GM23248 (cell line): ENCODE results near the gene PRKCB. TPM values are rescaled to one million over a fixed set of nuclear protein-coding genes. Genes with fewer than 3 reads are reported as not detected.

ENCODE experiments used
- DNase-seq: peaks from one replicate; pipeline ENCODE4 v3.0.0-alpha.2; 2015
- H2AFZ ChIP-seq: fragments of 200-600 bp; sonication (generic); 2 replicates; pipeline ENCODE4 v1.6.1; 2016; ENCODE audit warnings: antibody characterized with exemption
- H3F3A ChIP-seq: fragments of 200-600 bp; sonication (generic); 2 replicates; pipeline ENCODE4 v1.6.1; 2016; ENCODE audit warnings: mild to moderate bottlenecking, antibody characterized with exemption, mixed run types; ENCODE audit not compliant: insufficient read depth
- H3K27ac ChIP-seq: fragments of 200-600 bp; sonication (generic); 2 replicates; pipeline ENCODE4 v1.5.1; 2016; ENCODE audit warnings: mild to moderate bottlenecking
- H3K27me3 ChIP-seq: fragments of 200-600 bp; sonication (generic); replicated peaks from 2 replicates; pipeline ENCODE4 v1.6.1; 2016; ENCODE audit warnings: mild to moderate bottlenecking; ENCODE audit not compliant: insufficient read depth
- H3K36me3 ChIP-seq: fragments of 200-600 bp; sonication (generic); 2 replicates; pipeline ENCODE4 v1.6.1; 2016; ENCODE audit warnings: low read depth, mild to moderate bottlenecking
- H3K4me1 ChIP-seq: fragments of 200-600 bp; sonication (generic); 2 replicates; pipeline ENCODE4 v1.6.1; 2016; ENCODE audit warnings: mild to moderate bottlenecking; ENCODE audit not compliant: insufficient read depth
- H3K4me2 ChIP-seq: fragments of 200-600 bp; sonication (generic); one replicate; pipeline ENCODE4 v1.6.1; 2016; ENCODE audit warnings: mild to moderate bottlenecking; ENCODE audit not compliant: unreplicated experiment
- H3K4me3 ChIP-seq: fragments of 200-600 bp; sonication (generic); 2 replicates; pipeline ENCODE4 v1.5.1; 2016; ENCODE audit warnings: mild to moderate bottlenecking
- H3K79me2 ChIP-seq: fragments of 200-600 bp; sonication (generic); 2 replicates; pipeline ENCODE4 v1.6.1; 2016; ENCODE audit warnings: mild to moderate bottlenecking; ENCODE audit not compliant: insufficient read depth
- H3K9ac ChIP-seq: fragments of 200-600 bp; sonication (generic); 2 replicates; pipeline ENCODE4 v1.6.1; 2016; ENCODE audit warnings: mild to moderate bottlenecking
- H3K9me2 ChIP-seq: fragments of 200-600 bp; sonication (generic); 2 replicates; pipeline ENCODE4 v1.6.1; 2016; ENCODE audit warnings: mixed run types, mild to moderate bottlenecking, moderate library complexity; ENCODE audit not compliant: insufficient read depth
- H3K9me3 ChIP-seq: fragments of 200-600 bp; sonication (generic); one replicate; pipeline ENCODE4 v1.6.1; 2017; ENCODE audit warnings: low read depth
- H4K20me1 ChIP-seq: fragments of 200-600 bp; sonication (generic); 2 replicates; pipeline ENCODE4 v1.6.0; 2016; ENCODE audit not compliant: insufficient read depth
- EZH2 ChIP-seq: fragments of 200-600 bp; sonication (generic); IDR thresholded peaks from 2 replicates; pipeline ENCODE4 v1.6.1; 2018; ENCODE audit warnings: antibody characterized with exemption, mild to moderate bottlenecking; ENCODE audit not compliant: insufficient read depth, poor library complexity, severe bottlenecking
- EZH2phosphoT487 ChIP-seq: fragments of 200-600 bp; sonication (generic); IDR thresholded peaks from 2 replicates; pipeline ENCODE4 v1.6.1; 2018; ENCODE audit warnings: antibody characterized with exemption, moderate library complexity, mild to moderate bottlenecking, low read depth; ENCODE audit not compliant: insufficient read depth
- WGBS, 2 experiments: methylation state at CpG; one replicate each; pipeline ENCODE4 v1.1.6; 2015 to 2017; ENCODE audit warnings: low lambda C conversion rate in 2 of 2, low coverage in 1 of 2; ENCODE audit errors: missing lambda C conversion rate in 2 of 2; 5-methylcytosine and 5-hydroxymethylcytosine counted together
- in situ Hi-C: fragments of 300-500 bp; cut with MboI; formaldehyde crosslinking; loops from 2 replicates; pipeline ENCODE4 v1.15.0; 2020
- polyA plus RNA-seq: library from polyadenylated mRNA; unstranded; fragments of >200 nt; fragmentation: Nextera tagmentation; extraction: Ambion mirVana; gene quantifications from 2 replicates; pipeline ENCODE4 v1.2.1, GENCODE V29; 2016
- total RNA-seq: library from RNA; depleted of rRNA; stranded (reverse); fragments of >200 nt; shearing (Covaris generic); gene quantifications from 2 replicates; pipeline ENCODE4 v1.2.3, GENCODE V29; 2014

The PRKCB gene
- total and polyA plus RNA-seq, 2 experiments from 2014 or later: not detected

- Histone ChIP-seq H3K27me3 (no peaks in the 10 kb centered on the region), H3F3A (no peaks in the 10 kb centered on the region), H3K4me1 (no peaks in the 10 kb centered on the region), H4K20me1 (no peaks in the 10 kb centered on the region), H3K9me3 (no peaks in the 10 kb centered on the region), H3K36me3 (no peaks in the 10 kb centered on the region), H3K9me2 (no peaks in the 10 kb centered on the region), H3K79me2 (no peaks in the 10 kb centered on the region), H2AFZ (no peak overlapping the region), H3K4me2 (no peak overlapping the region), H3K27ac (no peak overlapping the region), H3K9ac (no peak overlapping the region), H3K4me3 (no peak overlapping the region)
- TF ChIP-seq EZH2phosphoT487 (no peak), EZH2 (no peak)
- 8 to 19% methylated on average over 4 of the region's 4 CpGs for WGBS, 2 experiments
- peak; percentile 1 for DNase-seq
- in situ Hi-C loops: no loop called here
Measured at GRCh38 chr16:24178496-24178895, 342.7 kb downstream of the PRKCB start.

DNA sequence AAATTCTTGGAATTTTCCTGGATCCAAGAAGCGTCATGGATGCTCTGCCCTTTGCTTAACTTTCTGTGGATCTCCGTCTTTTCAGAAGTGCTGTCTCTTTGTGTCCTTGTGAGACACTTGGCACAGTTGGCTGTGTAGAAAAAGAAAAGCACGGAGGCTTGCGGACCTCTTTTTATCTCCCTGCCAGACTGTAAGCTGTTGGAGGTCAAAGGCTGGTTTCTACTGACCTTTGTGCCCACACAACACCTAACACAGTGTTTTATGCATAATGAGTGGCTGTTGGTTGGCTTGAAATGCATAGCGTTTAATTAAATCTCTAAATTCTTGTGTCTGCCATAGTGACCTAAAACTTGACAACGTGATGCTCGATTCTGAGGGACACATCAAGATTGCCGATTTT, 344.7 kb downstream of the PRKCB start:
- H3K9me2 ChIP-seq: no peaks in the 10 kb centered on the region
- no peak for TF ChIP-seq EZH2
- 35 to 38% methylated on average over 8 of the region's 8 CpGs for WGBS, 2 experiments
- H3K4me1 ChIP-seq: no peaks in the 10 kb centered on the region
- H4K20me1 ChIP-seq: no peaks in the 10 kb centered on the region
- H3F3A ChIP-seq: no peaks in the 10 kb centered on the region
- DNase-seq: no peak
- H3K9ac ChIP-seq: no peak overlapping the region
- H3K4me3 ChIP-seq: no peak overlapping the region
- in situ Hi-C loops: no loop called here
- H3K79me2 ChIP-seq: no peaks in the 10 kb centered on the region
- H3K27me3 ChIP-seq: no peaks in the 10 kb centered on the region
- H3K27ac ChIP-seq: no peak overlapping the region
- H3K4me2 ChIP-seq: no peak overlapping the region
- H3K9me3 ChIP-seq: no peaks in the 10 kb centered on the region
- no peak overlapping the region for H2AFZ ChIP-seq
- no peaks in the 10 kb centered on the region for H3K36me3 ChIP-seq

GRCh38 chr16:24188021-24188542, 352.3 kb downstream of the PRKCB start:
- WGBS, 2 experiments: 1 to 4% methylated on average over 9 of the region's 9 CpGs
- H3K79me2 ChIP-seq: no peaks in the 10 kb centered on the region
- H3K4me2 ChIP-seq: no peak overlapping the region
- in situ Hi-C loops: no loop called here
- no peaks in the 10 kb centered on the region for H3F3A ChIP-seq
- H3K9me2 ChIP-seq: no peaks in the 10 kb centered on the region
- H3K9me3 ChIP-seq: no peaks in the 10 kb centered on the region
- no peaks in the 10 kb centered on the region for H3K4me1 ChIP-seq
- no peak overlapping the region for H3K9ac ChIP-seq
- H3K27me3 ChIP-seq: no peaks in the 10 kb centered on the region
- H3K36me3 ChIP-seq: no peaks in the 10 kb centered on the region
- H3K4me3 ChIP-seq: no peak overlapping the region
- H2AFZ ChIP-seq: no peak overlapping the region
- H3K27ac ChIP-seq: no peak overlapping the region
- no peaks in the 10 kb centered on the region for H4K20me1 ChIP-seq
- no peak for DNase-seq
- TF ChIP-seq EZH2 (no peak), EZH2phosphoT487 (no peak)

DNA sequence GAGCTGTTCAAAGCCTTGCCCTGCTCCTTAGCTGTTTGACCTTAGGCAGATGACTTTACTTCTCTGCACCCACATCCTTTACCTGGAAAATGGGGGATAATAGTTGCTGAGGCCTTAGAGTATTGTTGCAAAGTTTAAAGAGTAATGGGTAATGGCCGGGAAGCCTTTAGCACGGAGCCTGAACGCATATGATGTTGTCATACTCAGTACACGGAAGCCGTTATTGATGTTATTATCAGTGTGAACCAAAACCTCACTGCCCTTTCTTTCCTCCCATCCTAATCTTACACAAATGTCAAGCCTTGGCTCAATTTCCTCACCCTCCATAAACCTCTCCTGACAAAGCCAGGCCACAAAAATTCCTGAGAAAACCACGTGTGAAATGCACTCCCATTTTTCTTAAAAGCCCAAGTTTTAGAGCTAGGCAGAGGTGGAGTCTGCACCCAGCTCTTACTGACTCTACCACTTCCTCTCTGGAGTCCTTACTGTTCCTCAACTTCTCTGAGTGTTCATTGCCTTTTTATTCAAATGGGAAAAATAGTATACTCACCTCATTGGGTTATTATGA, 353.1 kb downstream of the PRKCB start:
- TF ChIP-seq EZH2 (no peak), EZH2phosphoT487 (no peak)
- WGBS, 2 experiments: 18% methylated on average over 6 of the region's 6 CpGs
- no peak for DNase-seq

GRCh38 chr16:24189941-24190340, 354.2 kb downstream of the PRKCB start:
- DNase-seq: no peak
- H4K20me1 ChIP-seq: no peaks in the 10 kb centered on the region
- no peak overlapping the region for H3K4me2 ChIP-seq
- no peak overlapping the region for H3K9ac ChIP-seq
- no peak for TF ChIP-seq EZH2
- no peak for TF ChIP-seq EZH2phosphoT487
- H3K36me3 ChIP-seq: no peaks in the 10 kb centered on the region
- H3K27ac ChIP-seq: no peak overlapping the region
- no peaks in the 10 kb centered on the region for H3K9me2 ChIP-seq
- H3K4me3 ChIP-seq: no peak overlapping the region
- WGBS, 2 experiments: 17 to 20% methylated on average over 3 of the region's 3 CpGs
- no peak overlapping the region for H2AFZ ChIP-seq
- no peaks in the 10 kb centered on the region for H3F3A ChIP-seq
- H3K4me1 ChIP-seq: no peaks in the 10 kb centered on the region
- H3K27me3 ChIP-seq: no peaks in the 10 kb centered on the region
- no peaks in the 10 kb centered on the region for H3K9me3 ChIP-seq
- H3K79me2 ChIP-seq: no peaks in the 10 kb centered on the region
- in situ Hi-C loops: no loop called here

More for the DNA sequence above, 353.1 kb downstream of the PRKCB start:
- Histone ChIP-seq H3K9me3 (no peaks in the 10 kb centered on the region), H3K27ac (no peak overlapping the region), H3K4me2 (no peak overlapping the region), H2AFZ (no peak overlapping the region), H3K36me3 (no peaks in the 10 kb centered on the region), H3K27me3 (no peaks in the 10 kb centered on the region), H3K79me2 (no peaks in the 10 kb centered on the region), H3K4me1 (no peaks in the 10 kb centered on the region), H3F3A (no peaks in the 10 kb centered on the region), H4K20me1 (no peaks in the 10 kb centered on the region), H3K4me3 (no peak overlapping the region), H3K9me2 (no peaks in the 10 kb centered on the region), H3K9ac (no peak overlapping the region)
- in situ Hi-C loops: no loop called here
